HG02884 (cell line): ENCODE measurements around the gene TPGS1.
A peak's percentile ranks its signal among the peaks of the same experiment; 100 is the strongest.

ENCODE experiments used
- ATAC-seq: cut with Tn5 transposase; IDR thresholded peaks from one replicate; pipeline ENCODE4 v1.9.1; 2021; ENCODE audit warnings: mild to moderate bottlenecking, moderate library complexity; ENCODE audit not compliant: unreplicated experiment

TPGS1 gene

GRCh38 chr19:513368-514165 is 6.3 kb downstream of the TPGS1 start:
- ATAC-seq: no peak

DNA sequence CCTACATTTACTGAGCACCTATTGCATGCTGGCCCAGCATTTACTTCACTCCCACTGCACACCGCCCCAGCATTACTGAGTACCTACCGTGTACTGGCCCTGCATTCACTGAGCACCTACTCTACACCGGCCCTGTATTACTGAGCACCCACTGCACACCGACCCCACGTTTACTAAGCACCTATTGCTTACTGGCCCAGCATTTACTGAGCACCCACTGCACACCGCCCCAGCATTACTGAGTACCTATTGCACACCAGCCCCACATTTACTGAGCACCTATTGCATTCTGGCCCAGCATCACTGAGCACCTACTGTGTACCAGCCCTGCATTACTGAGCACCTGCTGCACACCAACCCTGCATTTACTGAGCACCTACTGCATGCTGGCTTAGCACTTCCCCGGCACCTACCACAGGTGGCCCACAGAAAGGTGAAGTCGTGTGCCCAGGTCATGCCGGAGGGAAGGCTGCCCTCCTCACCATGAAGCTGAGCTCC is 6.9 kb downstream of the TPGS1 start:
- no peak for ATAC-seq

GRCh38 chr19:517721-518597 is 10.7 kb downstream of the TPGS1 start:
- no peak for ATAC-seq

- no peak for ATAC-seq
These were observed 11.4 kb downstream of the TPGS1 start for GRCh38 chr19:518598-519231.

- ATAC-seq: no peak
These were observed 12.2 kb downstream of the TPGS1 start for GRCh38 chr19:519449-519865.

DNA sequence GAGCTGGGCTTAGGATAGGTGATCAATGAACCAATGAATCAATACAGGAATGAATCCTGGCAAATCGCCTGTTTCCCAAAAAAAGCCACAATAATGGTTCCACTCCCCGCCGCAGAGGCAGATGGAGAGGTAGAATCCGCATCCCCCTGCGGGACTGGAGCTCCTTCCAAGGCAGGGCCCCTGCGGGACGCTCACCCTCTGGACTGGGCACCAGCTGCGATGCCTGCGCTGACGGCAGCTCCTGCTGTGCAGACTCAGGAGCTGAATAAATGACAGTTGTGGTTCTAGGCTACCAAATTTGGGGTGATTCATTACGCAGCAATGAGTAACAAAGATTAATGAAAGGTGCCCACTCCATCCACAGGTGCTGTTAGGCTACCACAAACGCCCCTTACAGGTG is 15.4 kb downstream of the TPGS1 start:
- no peak for ATAC-seq

DNA sequence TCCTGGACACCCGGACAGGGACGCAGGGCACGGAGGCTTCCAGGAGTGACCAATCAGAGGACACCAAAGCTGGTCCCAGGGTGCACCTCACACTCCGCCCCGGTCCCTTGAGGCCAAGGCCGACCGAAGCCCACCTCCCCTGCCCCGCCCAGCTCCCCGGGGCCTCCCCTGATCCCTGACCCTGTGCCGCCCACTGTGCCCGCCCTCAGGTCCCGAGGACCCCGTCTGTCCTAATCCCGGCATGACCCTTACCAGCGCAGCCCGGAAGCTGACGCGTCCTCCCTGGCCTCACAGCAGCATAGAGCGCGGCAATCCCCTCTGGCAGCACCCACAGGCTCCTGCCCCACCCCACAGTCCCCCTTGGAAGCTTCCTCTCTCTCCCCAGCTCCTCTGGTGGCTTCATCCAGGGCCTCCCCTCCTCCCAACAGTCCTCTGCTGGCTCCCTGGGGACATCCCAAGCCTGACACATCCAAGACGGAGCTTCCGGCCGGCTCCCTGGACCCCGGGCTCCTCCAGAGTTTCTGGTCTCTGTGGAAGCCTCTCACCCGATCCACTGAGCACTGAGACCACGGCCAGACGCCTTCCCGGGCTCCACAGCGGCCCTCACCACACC is 16.9 kb downstream of the TPGS1 start:
- no peak for ATAC-seq

DNA sequence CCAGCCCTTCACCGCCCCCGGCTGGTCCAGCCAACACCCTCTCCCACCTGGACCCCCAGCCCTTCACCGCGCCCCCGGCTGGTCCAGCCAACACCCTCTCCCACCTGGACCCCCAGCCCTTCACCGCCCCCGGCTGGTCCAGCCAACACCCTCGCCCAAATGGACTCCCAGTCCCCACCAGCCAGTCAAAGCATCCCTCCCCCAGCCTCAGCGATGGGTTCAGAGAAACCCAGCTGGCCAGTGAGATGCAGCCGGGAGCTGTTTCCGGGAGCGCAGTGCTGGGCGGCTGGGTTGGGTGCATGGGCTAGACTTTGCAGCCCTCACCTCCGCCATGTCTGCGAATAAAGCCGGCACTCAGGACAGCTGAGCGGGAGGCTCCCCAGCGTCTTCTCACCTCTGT is 17.7 kb downstream of the TPGS1 start:
- ATAC-seq: no peak

GRCh38 chr19:525857-526419 is 18.6 kb downstream of the TPGS1 start:
- ATAC-seq: no peak

GRCh38 chr19:530134-531008 is 23.1 kb downstream of the TPGS1 start:
- no peak for ATAC-seq

- ATAC-seq: peak; percentile 63
These were observed 23.9 kb downstream of the TPGS1 start for GRCh38 chr19:531009-531752.

GRCh38 chr19:531753-532560 is 24.7 kb downstream of the TPGS1 start, which contains the start of gene CDC34:
Gene CDC34, plus strand, starts transcription at chr19:531760. Its CDS starts 172 bp downstream, at chr19:531932.
- no peak for ATAC-seq

DNA sequence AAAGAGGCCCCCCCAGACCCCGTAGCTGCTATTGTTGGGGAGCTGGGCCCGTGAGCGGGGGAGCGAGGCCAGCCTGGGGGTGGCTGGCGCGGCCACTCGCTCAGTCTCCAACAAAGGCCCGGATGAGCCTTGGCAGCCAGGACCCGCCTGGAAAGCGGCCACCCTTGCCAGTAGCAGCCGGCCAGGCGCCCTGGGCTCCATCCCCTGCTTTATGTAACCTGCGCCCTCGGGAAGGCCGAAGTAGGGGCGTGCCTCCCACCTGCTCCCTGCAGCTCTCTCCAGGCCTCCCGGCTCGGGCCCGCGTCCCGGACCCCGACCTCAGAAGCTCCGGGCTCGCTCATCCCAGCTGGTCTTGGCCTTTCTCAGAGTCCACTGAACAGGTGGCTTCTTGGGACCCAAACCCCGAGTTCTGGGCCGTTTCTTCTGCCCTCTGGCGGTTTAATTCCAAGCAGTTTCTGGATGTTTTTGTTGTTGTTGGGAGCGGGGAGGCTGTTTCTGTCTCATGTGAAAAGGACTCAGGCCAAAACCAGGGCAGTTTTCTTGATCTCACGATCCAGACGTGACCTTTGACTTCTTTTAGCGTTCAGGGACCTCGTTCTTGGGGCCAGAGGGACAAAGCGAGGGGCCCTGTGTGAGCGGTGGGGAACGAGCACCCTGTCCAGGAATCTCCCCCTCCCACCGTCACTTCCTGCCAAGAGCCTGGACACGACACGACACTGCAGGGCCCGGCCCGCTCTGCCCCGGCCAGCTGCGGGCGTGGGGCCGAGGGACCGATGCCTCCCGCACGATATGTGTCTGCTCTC is 25.5 kb downstream of the TPGS1 start:
- ATAC-seq: no peak

GRCh38 chr19:533364-534058 is 26.2 kb downstream of the TPGS1 start:
- no peak for ATAC-seq

DNA sequence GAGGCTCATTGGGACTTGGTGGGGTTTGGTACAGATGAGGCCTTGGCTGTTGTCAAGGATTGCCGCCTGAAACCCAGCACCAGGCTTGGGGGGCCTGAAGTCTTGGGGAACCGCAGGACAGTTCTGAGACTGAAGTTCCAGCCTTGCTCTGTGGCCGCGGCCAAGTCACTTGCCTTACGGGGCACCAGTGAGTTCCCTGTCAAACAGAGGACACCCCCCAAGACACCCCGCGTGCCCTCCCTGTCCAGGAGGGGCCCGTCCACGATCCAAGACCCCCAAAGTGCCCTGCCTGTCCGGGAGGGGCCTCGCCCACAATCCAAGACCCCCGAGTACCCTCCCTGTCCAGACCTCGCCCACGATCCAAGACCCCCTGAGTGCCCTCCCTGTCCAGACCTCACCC is 26.8 kb downstream of the TPGS1 start:
- no peak for ATAC-seq

DNA sequence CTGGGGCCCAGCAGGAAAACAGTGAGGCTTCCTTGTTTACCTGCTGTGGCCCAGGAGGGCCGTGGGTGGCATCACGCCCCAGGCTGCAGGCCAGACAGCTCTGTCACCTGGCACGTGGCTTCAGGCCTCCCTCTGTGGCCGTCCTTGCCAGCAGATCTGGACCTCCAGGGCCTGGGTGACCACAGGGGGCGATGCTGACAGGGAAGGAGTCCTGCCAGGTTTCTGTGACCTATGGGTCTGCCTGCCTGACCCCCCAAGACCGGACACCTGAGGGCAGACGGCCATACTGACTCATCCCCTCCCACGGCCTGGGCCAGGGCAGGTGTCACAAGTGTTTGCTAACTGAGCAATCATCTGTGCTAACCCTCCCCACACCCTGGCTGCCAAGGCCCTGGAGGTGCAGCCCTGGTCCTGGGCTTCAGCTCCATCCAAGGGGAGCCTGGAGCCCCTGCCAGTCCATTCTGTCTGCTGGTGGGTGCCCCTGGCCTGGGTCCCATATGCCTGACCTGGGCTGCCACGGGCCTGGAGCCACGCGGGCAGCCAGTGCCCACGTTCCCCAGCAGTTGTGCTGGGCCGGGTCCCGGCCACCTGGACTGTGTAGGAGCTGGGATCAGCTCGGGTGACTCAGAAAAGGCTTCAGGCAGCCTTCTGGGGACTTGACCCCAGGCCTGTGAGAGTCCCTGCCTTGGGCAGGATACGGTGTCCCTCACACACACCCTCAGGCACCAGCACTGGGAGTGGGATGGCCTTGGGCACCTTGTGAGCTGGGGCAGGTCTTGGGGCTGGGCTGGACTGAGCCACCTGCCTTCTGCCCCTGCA is 27.9 kb downstream of the TPGS1 start:
- no peak for ATAC-seq
